Stomach (tissue), 9 donors: ENCODE data around the gene ST7L. TPM values are rescaled to one million over a fixed set of nuclear protein-coding genes. Genes with fewer than 3 reads are reported as not detected.

Experiments
- DNase-seq, 2 donors: peaks; one replicate each; pipeline versions ENCODE4 v3.0.0 to v3.0.0-alpha.2; 2013 to 2019
- H3K27ac ChIP-seq, 5 donors: fragments of 200-600 bp in 4 of 5; sonication (generic) in 4 of 5; one replicate each; pipeline ENCODE4 v1.5.1; 2013 to 2019; ENCODE audit warnings: mild to moderate bottlenecking in 1 of 5, moderate library complexity in 1 of 5
- H3K27me3 ChIP-seq, 3 donors: fragments of 200-600 bp; sonication (generic); one replicate each; pipeline ENCODE4 v1.5.1; 2017 to 2019; ENCODE audit warnings: mixed run types in 1 of 3
- H3K36me3 ChIP-seq, 4 donors: fragments of 200-600 bp; sonication (generic); 1 replicate in 3 of 4; 2 replicates in 1 of 4; pipeline ENCODE4 v1.5.1; 2016 to 2019
- H3K4me1 ChIP-seq, 4 donors: fragments of 200-600 bp; sonication (generic); one replicate each; pipeline ENCODE4 v1.5.1; 2016 to 2019
- H3K4me3 ChIP-seq, 4 donors: fragments of 200-600 bp; sonication (generic) in 3 of 4; one replicate each; pipeline ENCODE4 v1.5.1; 2016 to 2019; ENCODE audit warnings: mild to moderate bottlenecking in 1 of 4
- H3K9me3 ChIP-seq, 4 donors: fragments of 200-600 bp; sonication (generic); one replicate each; pipeline ENCODE4 v1.5.1; 2016 to 2019
- CTCF ChIP-seq, 7 experiments: fragments of 450-650 bp in 4 of 7; fragments of 200-600 bp in 3 of 7; sonication (generic) in 3 of 7; IDR thresholded peaks; one replicate each; pipeline ENCODE4 v1.5.1; 2016 to 2019; ENCODE audit warnings: antibody characterized with exemption in 7 of 7, control low read depth in 2 of 7, mild to moderate bottlenecking in 1 of 7
- EP300 ChIP-seq: sonication (generic); formaldehyde crosslinking; IDR thresholded peaks from one replicate; pipeline ENCODE4 v1.6.1; 2017; ENCODE audit warnings: antibody characterized with exemption
- POLR2A ChIP-seq, 4 donors: fragments of 450-650 bp; IDR thresholded peaks; one replicate each; pipeline ENCODE4 v1.6.1; 2016; ENCODE audit warnings: antibody characterized with exemption in 4 of 4, control low read depth in 2 of 4, mild to moderate bottlenecking in 1 of 4, moderate library complexity in 1 of 4
- POLR2AphosphoS5 ChIP-seq, 3 donors: sonication (generic); formaldehyde crosslinking; IDR thresholded peaks; one replicate each; pipeline ENCODE4 v1.6.1; 2016; ENCODE audit warnings: antibody characterized with exemption in 3 of 3
- WGBS, 5 donors: extraction: QIAGEN DNeasy Blood & Tissue Kit in 3 of 5; methylation state at CpG; one replicate each; pipeline versions ENCODE4 v1.1.5 to v1.1.7; 2013 to 2018; 5-methylcytosine and 5-hydroxymethylcytosine counted together
- intact Hi-C: fragments of 100-400 bp; cut with DNase I; formaldehyde crosslinking; loops from one replicate; pipeline ENCODE4 v1.15.1; 2023; ENCODE audit warnings: low total_unique reads
- polyA plus RNA-seq, 3 donors: library from polyadenylated mRNA; stranded (reverse); fragments of 200-250 nt; gene quantifications; one replicate each; pipeline ENCODE4 v1.2.3, GENCODE V29; 2013
- total RNA-seq, 5 donors: library from RNA; depleted of rRNA; stranded (reverse); fragments of >200 nt; gene quantifications; one replicate each; pipeline versions ENCODE4 v1.1.0 to v1.2.3, GENCODE V29; 2014 to 2016
- donor health status: healthy with polysubstance abuse.
- donor health status: Bipolar disorder and iron deficiency.
- donor health status: healthy.

Gene ST7L
- total and polyA plus RNA-seq, 8 donors = 3.5 to 85.7 (median 11.3) TPM

DNA sequence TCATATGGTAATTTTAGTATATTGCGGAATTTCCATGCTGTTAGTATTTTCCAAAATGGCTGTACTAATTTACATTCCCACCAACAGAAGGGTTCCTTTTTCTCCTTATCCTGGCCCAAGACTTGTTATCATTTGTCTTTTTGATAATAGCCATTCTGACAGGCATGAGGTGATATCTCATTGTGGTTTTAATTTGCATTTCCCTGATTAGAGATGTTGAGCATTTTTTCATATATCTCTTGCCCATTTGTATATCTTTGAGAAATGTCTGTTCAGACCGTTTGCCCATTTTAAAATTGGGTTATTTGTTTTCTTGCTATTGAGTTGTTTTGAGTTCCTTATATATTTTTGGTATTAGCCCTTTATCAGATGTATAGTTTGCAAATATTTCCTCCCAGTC is 14.7 kb upstream of the ST7L start:
- Histone ChIP-seq H3K36me3 (peaks cover 0 to 12% (median 8%) of the 10 kb centered on the region in 4 donors), H3K4me3 (no peak overlapping the region), H3K27ac (no peak overlapping the region), H3K4me1 (peaks cover 30 to 94% (median 59%) of the 10 kb centered on the region in 4 donors), H3K9me3 (no peaks in the 10 kb centered on the region), H3K27me3 (no peaks in the 10 kb centered on the region)
- intact Hi-C loops = no loop called here
- DNase-seq = no peak
- TF ChIP-seq POLR2AphosphoS5 (IDR thresholded peaks at IDR 0.05) = no peak
- no peak for TF ChIP-seq EP300
- no peak for TF ChIP-seq CTCF (IDR thresholded peaks at IDR 0.05)
- no peak for TF ChIP-seq POLR2A (IDR thresholded peaks at IDR 0.05)
- 80 to 89% (median 82%) methylated on average over 2 of the region's 2 CpGs for WGBS, 5 donors

- H3K27ac ChIP-seq = no peak overlapping the region
- no peak for TF ChIP-seq POLR2AphosphoS5 (IDR thresholded peaks at IDR 0.05)
- no peaks in the 10 kb centered on the region for H3K9me3 ChIP-seq
- intact Hi-C loops = no loop called here
- H3K4me1 ChIP-seq = peaks cover 0 to 94% (median 57%) of the 10 kb centered on the region in 4 donors
- H3K27me3 ChIP-seq = no peaks in the 10 kb centered on the region
- DNase-seq = no peak
- H3K36me3 ChIP-seq = peaks cover 0 to 24% (median 10%) of the 10 kb centered on the region in 4 donors
- H3K4me3 ChIP-seq = no peak overlapping the region
Measured at GRCh38 chr1:112629256-112629655, 10.3 kb upstream of the ST7L start.

DNA sequence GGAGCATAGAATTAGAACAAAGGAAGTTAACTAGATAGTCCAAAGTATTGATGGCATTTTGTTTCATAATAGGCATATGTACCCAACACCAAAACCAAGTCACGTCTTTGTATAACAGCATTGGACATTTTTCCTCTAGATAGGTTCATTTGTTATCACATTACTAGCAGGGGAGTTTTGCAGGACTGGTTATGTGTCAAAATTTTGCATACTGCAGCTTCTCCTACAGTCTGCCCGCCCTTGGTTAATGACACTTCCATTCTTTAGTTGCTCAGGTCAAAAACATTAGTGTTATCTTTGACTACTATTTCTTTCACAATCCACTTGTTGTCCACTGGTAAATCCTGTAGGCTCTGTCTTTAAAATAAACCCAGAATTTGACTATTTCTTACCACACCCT is 9.6 kb upstream of the ST7L start:
- Histone ChIP-seq H3K4me3 (no peak overlapping the region), H3K36me3 (peaks cover 0 to 24% (median 12%) of the 10 kb centered on the region in 4 donors), H3K27ac (no peak overlapping the region), H3K27me3 (no peaks in the 10 kb centered on the region), H3K9me3 (no peaks in the 10 kb centered on the region), H3K4me1 (peaks cover 0 to 95% (median 64%) of the 10 kb centered on the region in 4 donors)
- TF ChIP-seq POLR2A (IDR thresholded peaks at IDR 0.05) = no peak
- no peak for TF ChIP-seq POLR2AphosphoS5 (IDR thresholded peaks at IDR 0.05)
- no peak for TF ChIP-seq EP300
- TF ChIP-seq CTCF (IDR thresholded peaks at IDR 0.05) = no peak
- no peak for DNase-seq
- WGBS, 5 donors = 82 to 89% (median 85%) methylated on average over 2 of the region's 2 CpGs
- intact Hi-C loops = no loop called here

- Histone ChIP-seq H3K9me3 (no peaks in the 10 kb centered on the region), H3K4me1 (peaks cover 11 to 96% (median 71%) of the 10 kb centered on the region in 4 donors), H3K4me3 (no peak overlapping the region), H3K36me3 (peaks cover 0 to 24% (median 12%) of the 10 kb centered on the region in 4 donors), H3K27ac (no peak overlapping the region), H3K27me3 (no peaks in the 10 kb centered on the region)
- TF ChIP-seq EP300 (no peak), CTCF (IDR thresholded peaks at IDR 0.05) (no peak), POLR2AphosphoS5 (IDR thresholded peaks at IDR 0.05) (no peak), POLR2A (IDR thresholded peaks at IDR 0.05) (no peak)
- DNase-seq = no peak
- intact Hi-C loops = no loop called here
Measured at GRCh38 chr1:112626887-112627286, 7.9 kb upstream of the ST7L start.

- no peaks in the 10 kb centered on the region for H3K27me3 ChIP-seq
- TF ChIP-seq POLR2A (IDR thresholded peaks at IDR 0.05) = no peak
- no peak for TF ChIP-seq EP300
- TF ChIP-seq POLR2AphosphoS5 (IDR thresholded peaks at IDR 0.05) = no peak
- TF ChIP-seq CTCF (IDR thresholded peaks at IDR 0.05) = no peak
- 93 to 97% (median 96%) methylated on average over 5 of the region's 5 CpGs for WGBS, 5 donors
- H3K9me3 ChIP-seq = no peaks in the 10 kb centered on the region
- H3K27ac ChIP-seq = no peak overlapping the region
- peaks cover 0 to 24% (median 12%) of the 10 kb centered on the region in 4 donors for H3K36me3 ChIP-seq
- no peak overlapping the region for H3K4me3 ChIP-seq
- intact Hi-C loops = no loop called here
- peaks cover 18 to 96% (median 75%) of the 10 kb centered on the region in 4 donors for H3K4me1 ChIP-seq
- DNase-seq = no peak
Measured at GRCh38 chr1:112626193-112626592, 7.3 kb upstream of the ST7L start.
